ENCODE results near the gene PPP2R5C.

PPP2R5C gene

DNA sequence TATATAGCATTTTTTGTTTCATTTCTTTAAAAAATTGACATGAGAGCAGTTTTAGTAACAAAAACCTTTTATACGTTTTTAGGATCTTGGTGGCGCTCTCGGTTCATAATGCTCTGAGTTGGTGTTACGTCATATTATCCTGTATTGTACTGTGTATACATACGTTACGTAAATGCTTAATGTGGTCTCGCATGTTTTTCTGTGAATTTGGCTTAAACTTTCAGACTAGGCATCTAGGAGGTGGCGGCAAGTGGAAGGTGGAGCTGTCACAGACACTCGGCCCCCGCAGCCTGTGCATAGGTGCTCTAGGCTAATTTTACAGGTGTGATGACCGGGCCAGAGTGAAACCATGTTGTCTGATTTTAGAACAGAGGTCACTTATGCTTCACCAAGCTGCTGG is 60.0 kb downstream of the PPP2R5C start:
- Histone ChIP-seq H4K91ac (ENCODE audit: low read depth, low read length) (no peak overlapping the region), H3K4ac (ENCODE audit: low read depth, low read length) (no peak overlapping the region), H4K12ac (ENCODE audit: low read depth, low read length) (no peak overlapping the region), H2AFZ (ENCODE audit: insufficient read depth, low read length, poor library complexity) (no peak overlapping the region), H3K36me3 (ENCODE audit: control insufficient read depth in 1 of 2, insufficient read depth in 2 of 2, low read length in 2 of 2) (peaks cover 0 to 12% of the 10 kb centered on the region in 2 experiments), H3K14ac (ENCODE audit: low read length) (no peak overlapping the region), H3K18ac (ENCODE audit: low read length) (no peak overlapping the region), H3K4me1 (ENCODE audit: control insufficient read depth in 1 of 2, insufficient read depth in 2 of 2, low read length in 2 of 2) (peaks cover 3 to 4% of the 10 kb centered on the region in 2 experiments), H3K79me2 (ENCODE audit: control insufficient read depth, insufficient read depth, low read length, poor library complexity) (no peaks in the 10 kb centered on the region), H3K4me3 (ENCODE audit: low read depth, low read length) (no peak overlapping the region), H3K79me1 (ENCODE audit: low read length) (no peaks in the 10 kb centered on the region), H3K9ac (ENCODE audit: low read length) (no peak overlapping the region), H3K27me3 (ENCODE audit: insufficient read depth, low read length) (no peaks in the 10 kb centered on the region), H2BK12ac (ENCODE audit: low read length) (no peak overlapping the region), H3K9me3 (ENCODE audit: insufficient read depth, low read depth, low read length) (no peaks in the 10 kb centered on the region), H2BK5ac (ENCODE audit: low read depth, low read length, poor library complexity) (no peak overlapping the region), H3K4me2 (ENCODE audit: low read length) (no peak overlapping the region), H3K23ac (ENCODE audit: low read length) (no peak overlapping the region), H4K8ac (ENCODE audit: low read depth, low read length) (no peak overlapping the region), H3K27ac (ENCODE audit: low read depth, low read length) (no peak overlapping the region), H2AK5ac (ENCODE audit: low read length) (no peak overlapping the region), H2BK120ac (ENCODE audit: insufficient read depth, low read length, poor library complexity) (no peak overlapping the region)
- no CpG with 5 or more reads among the region's 11 CpGs for WGBS (ENCODE audit: extremely low coverage, insufficient coverage, insufficient read length)
- DNase-seq, result no peak

DNA sequence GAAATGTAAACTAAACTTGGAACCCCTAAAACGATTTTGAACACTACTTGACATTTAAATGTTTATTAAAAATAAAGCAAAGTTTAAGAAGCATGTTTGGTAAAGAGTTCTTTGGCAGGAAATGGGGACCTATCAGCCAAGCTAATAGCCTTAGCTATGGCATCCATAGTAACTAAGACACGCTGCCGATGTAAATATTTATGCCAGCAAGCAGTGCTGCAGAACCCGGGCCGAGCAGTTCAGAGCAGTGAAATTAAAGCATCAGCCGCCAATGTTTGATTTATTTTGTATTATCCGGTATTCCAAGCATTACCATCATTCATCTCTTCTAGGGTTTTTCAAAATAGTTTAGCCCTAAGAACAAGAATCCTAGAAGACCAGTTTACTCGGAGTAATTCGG is 61.6 kb downstream of the PPP2R5C start:
- no CpG with 5 or more reads among the region's 9 CpGs for WGBS (ENCODE audit: extremely low coverage, insufficient coverage, insufficient read length)
- Histone ChIP-seq H3K9me3 (ENCODE audit: insufficient read depth, low read depth, low read length) (no peaks in the 10 kb centered on the region), H3K27ac (ENCODE audit: low read depth, low read length) (no peak overlapping the region), H3K79me1 (ENCODE audit: low read length) (no peaks in the 10 kb centered on the region), H3K4me2 (ENCODE audit: low read length) (no peak overlapping the region), H4K8ac (ENCODE audit: low read depth, low read length) (no peak overlapping the region), H2BK12ac (ENCODE audit: low read length) (no peak overlapping the region), H3K4me1 (ENCODE audit: control insufficient read depth in 1 of 2, insufficient read depth in 2 of 2, low read length in 2 of 2) (peaks cover 3 to 4% of the 10 kb centered on the region in 2 experiments), H3K79me2 (ENCODE audit: control insufficient read depth, insufficient read depth, low read length, poor library complexity) (peaks cover 2% of the 10 kb centered on the region), H3K4me3 (ENCODE audit: low read depth, low read length) (no peak overlapping the region), H4K91ac (ENCODE audit: low read depth, low read length) (no peak overlapping the region), H2AFZ (ENCODE audit: insufficient read depth, low read length, poor library complexity) (no peak overlapping the region), H4K12ac (ENCODE audit: low read depth, low read length) (no peak overlapping the region), H3K23ac (ENCODE audit: low read length) (no peak overlapping the region), H3K18ac (ENCODE audit: low read length) (no peak overlapping the region), H3K9ac (ENCODE audit: low read length) (no peak overlapping the region), H3K27me3 (ENCODE audit: insufficient read depth, low read length) (no peaks in the 10 kb centered on the region), H2AK5ac (ENCODE audit: low read length) (no peak overlapping the region), H3K36me3 (ENCODE audit: control insufficient read depth in 1 of 2, insufficient read depth in 2 of 2, low read length in 2 of 2) (peaks cover 5 to 14% of the 10 kb centered on the region in 2 experiments), H2BK5ac (ENCODE audit: low read depth, low read length, poor library complexity) (no peak overlapping the region), H2BK120ac (ENCODE audit: insufficient read depth, low read length, poor library complexity) (no peak overlapping the region), H3K14ac (ENCODE audit: low read length) (no peak overlapping the region), H3K4ac (ENCODE audit: low read depth, low read length) (no peak overlapping the region)
- no peak for DNase-seq

DNA sequence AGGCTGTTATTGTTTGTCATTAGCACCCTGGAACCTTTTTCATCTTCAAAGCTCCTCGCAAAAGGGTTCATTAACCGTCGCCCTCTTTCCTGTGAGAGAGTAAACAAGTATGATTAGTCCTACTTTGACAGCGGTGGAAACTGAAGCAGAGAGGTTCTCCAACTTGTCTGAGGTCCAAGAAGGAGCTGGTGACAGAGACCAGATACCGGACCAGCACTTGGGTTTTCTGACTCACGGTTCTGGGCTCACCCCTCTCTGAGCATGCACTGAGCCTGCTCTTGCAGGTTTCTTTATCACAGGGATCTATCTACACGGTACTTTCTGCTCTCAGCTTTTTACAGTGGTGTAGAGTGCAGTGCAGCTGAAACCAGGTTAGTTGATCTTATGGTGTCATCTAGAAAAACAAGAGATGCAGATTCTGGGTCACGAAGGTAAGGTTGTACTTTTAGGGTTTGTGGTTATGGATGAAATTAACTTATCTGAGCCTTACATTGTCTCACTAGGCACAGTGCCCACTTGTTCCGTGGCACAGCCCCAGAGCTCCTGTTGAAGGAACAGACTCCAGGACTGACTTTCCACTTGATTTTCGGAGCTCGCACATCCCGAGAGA is 62.1 kb downstream of the PPP2R5C start:
- Histone ChIP-seq H3K79me1 (ENCODE audit: low read length) (no peaks in the 10 kb centered on the region), H3K4me2 (ENCODE audit: low read length) (no peak overlapping the region), H3K9me3 (ENCODE audit: insufficient read depth, low read depth, low read length) (no peaks in the 10 kb centered on the region), H3K9ac (ENCODE audit: low read length) (no peak overlapping the region), H4K91ac (ENCODE audit: low read depth, low read length) (no peak overlapping the region), H2BK120ac (ENCODE audit: insufficient read depth, low read length, poor library complexity) (no peak overlapping the region), H2AK5ac (ENCODE audit: low read length) (no peak overlapping the region), H4K12ac (ENCODE audit: low read depth, low read length) (no peak overlapping the region), H3K4ac (ENCODE audit: low read depth, low read length) (peak overlapping the region; percentile 17), H4K8ac (ENCODE audit: low read depth, low read length) (no peak overlapping the region), H3K4me3 (ENCODE audit: low read depth, low read length) (no peak overlapping the region), H2BK12ac (ENCODE audit: low read length) (no peak overlapping the region), H2AFZ (ENCODE audit: insufficient read depth, low read length, poor library complexity) (no peak overlapping the region), H3K14ac (ENCODE audit: low read length) (no peak overlapping the region), H3K23ac (ENCODE audit: low read length) (no peak overlapping the region), H3K4me1 (ENCODE audit: control insufficient read depth in 1 of 2, insufficient read depth in 2 of 2, low read length in 2 of 2) (peaks cover 3 to 4% of the 10 kb centered on the region in 2 experiments), H3K79me2 (ENCODE audit: control insufficient read depth, insufficient read depth, low read length, poor library complexity) (peaks cover 2% of the 10 kb centered on the region), H2BK5ac (ENCODE audit: low read depth, low read length, poor library complexity) (no peak overlapping the region), H3K27me3 (ENCODE audit: insufficient read depth, low read length) (no peaks in the 10 kb centered on the region), H3K18ac (ENCODE audit: low read length) (peak overlapping the region; percentile 42), H3K27ac (ENCODE audit: low read depth, low read length) (no peak overlapping the region), H3K36me3 (ENCODE audit: control insufficient read depth in 1 of 2, insufficient read depth in 2 of 2, low read length in 2 of 2) (peaks cover 5 to 14% of the 10 kb centered on the region in 2 experiments)
- no CpG with 5 or more reads among the region's 12 CpGs for WGBS (ENCODE audit: extremely low coverage, insufficient coverage, insufficient read length)
- DNase-seq, result no peak

DNA sequence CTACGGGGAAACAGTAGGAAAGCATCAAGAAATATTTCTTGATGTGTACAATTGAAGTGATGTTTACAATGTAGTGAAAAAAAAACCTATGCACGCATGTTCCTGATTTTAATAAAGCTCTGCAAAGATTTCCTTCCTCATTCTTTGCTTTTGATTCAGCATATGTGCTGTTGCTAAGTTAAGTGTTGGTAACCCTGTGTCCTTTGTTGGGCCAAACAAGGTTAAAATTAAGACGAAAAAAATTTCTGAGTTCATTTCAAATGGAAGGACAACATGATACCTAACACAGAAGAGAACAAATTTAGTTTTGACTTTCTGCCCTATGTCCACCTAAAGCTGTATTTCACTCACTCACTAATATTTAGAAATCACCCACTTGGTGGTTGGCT is 62.8 kb downstream of the PPP2R5C start:
- no peak overlapping the region for H2AK5ac ChIP-seq (ENCODE audit: low read length)
- no peak overlapping the region for H3K23ac ChIP-seq (ENCODE audit: low read length)
- no peak overlapping the region for H2BK120ac ChIP-seq (ENCODE audit: insufficient read depth, low read length, poor library complexity)
- H3K14ac ChIP-seq (ENCODE audit: low read length), result no peak overlapping the region
- no peak overlapping the region for H2BK5ac ChIP-seq (ENCODE audit: low read depth, low read length, poor library complexity)
- no peak overlapping the region for H4K12ac ChIP-seq (ENCODE audit: low read depth, low read length)
- no peak overlapping the region for H3K9ac ChIP-seq (ENCODE audit: low read length)
- peak in 1 of 2 donors; percentile 16 for DNase-seq
- H4K91ac ChIP-seq (ENCODE audit: low read depth, low read length), result no peak overlapping the region
- WGBS (ENCODE audit: extremely low coverage, insufficient coverage, insufficient read length), result no CpG with 5 or more reads among the region's 3 CpGs
- no peaks in the 10 kb centered on the region for H3K9me3 ChIP-seq (ENCODE audit: insufficient read depth, low read depth, low read length)
- peaks cover 3 to 4% of the 10 kb centered on the region in 2 experiments for H3K4me1 ChIP-seq (ENCODE audit: control insufficient read depth in 1 of 2, insufficient read depth in 2 of 2, low read length in 2 of 2)
- no peak overlapping the region for H3K18ac ChIP-seq (ENCODE audit: low read length)
- H3K4me3 ChIP-seq (ENCODE audit: low read depth, low read length), result no peak overlapping the region
- H3K79me1 ChIP-seq (ENCODE audit: low read length), result no peaks in the 10 kb centered on the region
- H3K27me3 ChIP-seq (ENCODE audit: insufficient read depth, low read length), result no peaks in the 10 kb centered on the region
- H3K4me2 ChIP-seq (ENCODE audit: low read length), result no peak overlapping the region
- H2BK12ac ChIP-seq (ENCODE audit: low read length), result no peak overlapping the region
- H2AFZ ChIP-seq (ENCODE audit: insufficient read depth, low read length, poor library complexity), result no peak overlapping the region
- peaks cover 5 to 11% of the 10 kb centered on the region in 2 experiments for H3K36me3 ChIP-seq (ENCODE audit: control insufficient read depth in 1 of 2, insufficient read depth in 2 of 2, low read length in 2 of 2)
- H3K4ac ChIP-seq (ENCODE audit: low read depth, low read length), result no peak overlapping the region
- H3K79me2 ChIP-seq (ENCODE audit: control insufficient read depth, insufficient read depth, low read length, poor library complexity), result peaks cover 2% of the 10 kb centered on the region
- no peak overlapping the region for H4K8ac ChIP-seq (ENCODE audit: low read depth, low read length)
- no peak overlapping the region for H3K27ac ChIP-seq (ENCODE audit: low read depth, low read length)
